Hepatocyte (in vitro differentiated cells): ENCODE results near the gene HBA2.

Source experiments
- EZH2 ChIP-seq: fragments of 200-600 bp; sonication (generic); IDR thresholded peaks from 2 replicates; pipeline ENCODE4 v1.6.1; 2016; ENCODE audit warnings: antibody characterized with exemption, mild to moderate bottlenecking, borderline replicate concordance
- EZH2phosphoT487 ChIP-seq: fragments of 200-600 bp; sonication (generic); IDR thresholded peaks from one replicate; pipeline ENCODE4 v1.6.1; 2018; ENCODE audit warnings: antibody characterized with exemption, mild to moderate bottlenecking, low read depth, moderate library complexity; ENCODE audit not compliant: unreplicated experiment, severe bottlenecking
- TF ChIP-seq, protein P1 (sequence below): fragments of 200-600 bp; sonication (generic); IDR thresholded peaks from 2 replicates; pipeline ENCODE4 v1.5.1; 2016; ENCODE audit warnings: antibody characterized with exemption, mild to moderate bottlenecking; ENCODE audit not compliant: poor library complexity

DNA sequence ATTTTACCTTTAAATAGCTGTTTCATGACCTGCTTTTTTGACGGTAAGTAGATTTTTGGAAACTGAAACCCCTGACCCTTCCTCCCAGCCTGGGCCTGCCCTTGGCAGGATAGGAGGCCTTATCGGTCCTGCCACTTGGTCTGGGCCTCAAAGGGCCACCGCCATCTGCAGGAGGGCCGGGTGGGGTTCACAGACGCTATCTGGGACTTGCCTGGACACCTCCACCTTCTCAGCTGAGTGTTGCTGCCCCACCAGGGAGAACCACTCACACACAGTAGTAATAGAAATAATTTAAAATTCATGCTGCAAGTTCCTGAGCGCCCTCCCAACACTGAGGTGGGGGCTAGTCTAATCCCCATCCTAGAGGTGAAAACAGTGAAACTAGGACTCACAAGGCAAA is 29.6 kb upstream of the HBA2 start:
- TF ChIP-seq, protein P1, sequence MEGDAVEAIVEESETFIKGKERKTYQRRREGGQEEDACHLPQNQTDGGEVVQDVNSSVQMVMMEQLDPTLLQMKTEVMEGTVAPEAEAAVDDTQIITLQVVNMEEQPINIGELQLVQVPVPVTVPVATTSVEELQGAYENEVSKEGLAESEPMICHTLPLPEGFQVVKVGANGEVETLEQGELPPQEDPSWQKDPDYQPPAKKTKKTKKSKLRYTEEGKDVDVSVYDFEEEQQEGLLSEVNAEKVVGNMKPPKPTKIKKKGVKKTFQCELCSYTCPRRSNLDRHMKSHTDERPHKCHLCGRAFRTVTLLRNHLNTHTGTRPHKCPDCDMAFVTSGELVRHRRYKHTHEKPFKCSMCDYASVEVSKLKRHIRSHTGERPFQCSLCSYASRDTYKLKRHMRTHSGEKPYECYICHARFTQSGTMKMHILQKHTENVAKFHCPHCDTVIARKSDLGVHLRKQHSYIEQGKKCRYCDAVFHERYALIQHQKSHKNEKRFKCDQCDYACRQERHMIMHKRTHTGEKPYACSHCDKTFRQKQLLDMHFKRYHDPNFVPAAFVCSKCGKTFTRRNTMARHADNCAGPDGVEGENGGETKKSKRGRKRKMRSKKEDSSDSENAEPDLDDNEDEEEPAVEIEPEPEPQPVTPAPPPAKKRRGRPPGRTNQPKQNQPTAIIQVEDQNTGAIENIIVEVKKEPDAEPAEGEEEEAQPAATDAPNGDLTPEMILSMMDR = no peak
- TF ChIP-seq EZH2 = no peak
- no peak for TF ChIP-seq EZH2phosphoT487
